ENCODE results near the gene FKBP15.

Gene FKBP15

GRCh38 chr9:113186137-113186755 lies 34.8 kb downstream of the FKBP15 start:
- H3K9me3 ChIP-seq (ENCODE audit: control insufficient read depth, insufficient read depth, low read depth, low read length): no peaks in the 10 kb centered on the region
- peaks cover 7 to 90% of the 10 kb centered on the region in 2 experiments; a peak in 2 of 3 replicates for H3K36me3 ChIP-seq (ENCODE audit: control insufficient read depth in 2 of 2, insufficient read depth in 1 of 2, low read length in 2 of 2)
- TF ChIP-seq ZNF548 (tag by site-specific recombination; IDR thresholded peaks at IDR 0.05): no peak
- TF ChIP-seq ZNF677 (tag by site-specific recombination; IDR thresholded peaks at IDR 0.05): no peak
- no peak for TF ChIP-seq MEIS1 (CRISPR knock-in tag; IDR thresholded peaks at IDR 0.05; ENCODE audit: borderline replicate concordance)
- H3K27ac ChIP-seq (ENCODE audit: extremely low read depth, low read depth, low read length): no peak overlapping the region
- H3K4me1 ChIP-seq (ENCODE audit: control insufficient read depth, insufficient read depth, low read length): no peaks in the 10 kb centered on the region
- no peak overlapping the region for H3K4me3 ChIP-seq (ENCODE audit: low read depth, low read length)
- ChIA-PET CTCF (interaction anchor here (0.5 to 1.0 kb wide), 3 partner anchors 8 to 208 kb away, joined by 3 to 6 read pairs (median 4); no protein-coding TSS in a partner anchor), POLR2A (no interaction called here)

- no peak for TF ChIP-seq ZNF670 (tag by site-specific recombination; IDR thresholded peaks at IDR 0.05; ENCODE audit: low read depth)
- no peak for TF ChIP-seq ZNF280C (tag by site-specific recombination; IDR thresholded peaks at IDR 0.05)
- TF ChIP-seq ZNF76 (tag by site-specific recombination; IDR thresholded peaks at IDR 0.05; ENCODE audit: borderline replicate concordance, low read depth): no peak
- TF ChIP-seq ZNF341 (tag by site-specific recombination; IDR thresholded peaks at IDR 0.05; ENCODE audit: low read depth): no peak
- TF ChIP-seq, protein P1, sequence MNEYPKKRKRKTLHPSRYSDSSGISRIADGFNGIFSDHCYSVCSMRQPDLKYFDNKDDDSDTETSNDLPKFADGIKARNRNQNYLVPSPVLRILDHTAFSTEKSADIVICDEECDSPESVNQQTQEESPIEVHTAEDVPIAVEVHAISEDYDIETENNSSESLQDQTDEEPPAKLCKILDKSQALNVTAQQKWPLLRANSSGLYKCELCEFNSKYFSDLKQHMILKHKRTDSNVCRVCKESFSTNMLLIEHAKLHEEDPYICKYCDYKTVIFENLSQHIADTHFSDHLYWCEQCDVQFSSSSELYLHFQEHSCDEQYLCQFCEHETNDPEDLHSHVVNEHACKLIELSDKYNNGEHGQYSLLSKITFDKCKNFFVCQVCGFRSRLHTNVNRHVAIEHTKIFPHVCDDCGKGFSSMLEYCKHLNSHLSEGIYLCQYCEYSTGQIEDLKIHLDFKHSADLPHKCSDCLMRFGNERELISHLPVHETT (tag by site-specific recombination; IDR thresholded peaks at IDR 0.05): no peak
- TF ChIP-seq, protein P2, sequence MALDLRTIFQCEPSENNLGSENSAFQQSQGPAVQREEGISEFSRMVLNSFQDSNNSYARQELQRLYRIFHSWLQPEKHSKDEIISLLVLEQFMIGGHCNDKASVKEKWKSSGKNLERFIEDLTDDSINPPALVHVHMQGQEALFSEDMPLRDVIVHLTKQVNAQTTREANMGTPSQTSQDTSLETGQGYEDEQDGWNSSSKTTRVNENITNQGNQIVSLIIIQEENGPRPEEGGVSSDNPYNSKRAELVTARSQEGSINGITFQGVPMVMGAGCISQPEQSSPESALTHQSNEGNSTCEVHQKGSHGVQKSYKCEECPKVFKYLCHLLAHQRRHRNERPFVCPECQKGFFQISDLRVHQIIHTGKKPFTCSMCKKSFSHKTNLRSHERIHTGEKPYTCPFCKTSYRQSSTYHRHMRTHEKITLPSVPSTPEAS (tag by site-specific recombination; IDR thresholded peaks at IDR 0.05): no peak
- no peak for TF ChIP-seq ZFP41 (tag by site-specific recombination; IDR thresholded peaks at IDR 0.05; ENCODE audit: borderline replicate concordance)
- no peak for TF ChIP-seq MZF1 (tag by site-specific recombination; IDR thresholded peaks at IDR 0.05; ENCODE audit: borderline replicate concordance)
- TF ChIP-seq OSR2 (tag by site-specific recombination; IDR thresholded peaks at IDR 0.05): no peak
- TF ChIP-seq ZNF138 (tag by site-specific recombination; IDR thresholded peaks at IDR 0.05; ENCODE audit: borderline replicate concordance): no peak
- no peak for TF ChIP-seq ZBTB48 (tag by site-specific recombination; IDR thresholded peaks at IDR 0.05)
- TF ChIP-seq ZNF791 (tag by site-specific recombination; IDR thresholded peaks at IDR 0.05): no peak
- TF ChIP-seq, protein P3, sequence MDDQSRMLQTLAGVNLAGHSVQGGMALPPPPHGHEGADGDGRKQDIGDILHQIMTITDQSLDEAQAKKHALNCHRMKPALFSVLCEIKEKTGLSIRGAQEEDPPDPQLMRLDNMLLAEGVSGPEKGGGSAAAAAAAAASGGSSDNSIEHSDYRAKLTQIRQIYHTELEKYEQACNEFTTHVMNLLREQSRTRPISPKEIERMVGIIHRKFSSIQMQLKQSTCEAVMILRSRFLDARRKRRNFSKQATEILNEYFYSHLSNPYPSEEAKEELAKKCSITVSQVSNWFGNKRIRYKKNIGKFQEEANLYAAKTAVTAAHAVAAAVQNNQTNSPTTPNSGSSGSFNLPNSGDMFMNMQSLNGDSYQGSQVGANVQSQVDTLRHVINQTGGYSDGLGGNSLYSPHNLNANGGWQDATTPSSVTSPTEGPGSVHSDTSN (CRISPR knock-in tag; IDR thresholded peaks at IDR 0.05): no peak
- no peak for TF ChIP-seq KLF1 (tag by site-specific recombination; IDR thresholded peaks at IDR 0.05)
- TF ChIP-seq ZNF23 (tag by site-specific recombination; IDR thresholded peaks at IDR 0.05; ENCODE audit: borderline replicate concordance): no peak
- no peak overlapping the region for H3K4me3 ChIP-seq (ENCODE audit: low read depth, low read length)
- no peaks in the 10 kb centered on the region for H3K4me1 ChIP-seq (ENCODE audit: control insufficient read depth, insufficient read depth, low read length)
- H3K9me3 ChIP-seq (ENCODE audit: control insufficient read depth, insufficient read depth, low read depth, low read length): no peaks in the 10 kb centered on the region
- ChIA-PET POLR2A (no interaction called here), CTCF (interaction anchor here (0.6 kb wide), 1 partner anchor 317 kb away, joined by 3 read pairs; no protein-coding TSS in a partner anchor)
- peaks cover 7 to 91% of the 10 kb centered on the region in 2 experiments; a peak in 2 of 3 replicates for H3K36me3 ChIP-seq (ENCODE audit: control insufficient read depth in 2 of 2, insufficient read depth in 1 of 2, low read length in 2 of 2)
- no peak overlapping the region for H3K27ac ChIP-seq (ENCODE audit: extremely low read depth, low read depth, low read length)
Observed at GRCh38 chr9:113185271-113185670, 35.8 kb downstream of the FKBP15 start.

Data from HEK293 (cell line).